Prostate gland (tissue), 2 donors: ENCODE results near the gene PYROXD2. TPM values are rescaled to one million over a fixed set of nuclear protein-coding genes. Genes with fewer than 3 reads are reported as not detected.

Source experiments
- DNase-seq: peaks from one replicate; pipeline ENCODE4 v3.0.0-alpha.2; 2019; ENCODE audit warnings: low spot score
- H3K27ac ChIP-seq, 2 donors: fragments of 200-600 bp; sonication (generic); 2 replicates each; pipeline ENCODE4 v1.5.1; 2017 to 2019
- H3K27me3 ChIP-seq: fragments of 200-600 bp; sonication (generic); replicated peaks from 2 replicates; pipeline ENCODE4 v1.5.1; 2019; ENCODE audit not compliant: insufficient read depth
- H3K36me3 ChIP-seq, 2 donors: fragments of 200-600 bp; sonication (generic); 1 replicate in 1 of 2; 2 replicates in 1 of 2; pipeline versions ENCODE4 v1.5.1 to v1.8.1; 2017 to 2019
- H3K4me1 ChIP-seq: fragments of 200-600 bp; sonication (generic); replicated peaks from 2 replicates; pipeline ENCODE4 v1.5.1; 2019
- H3K4me3 ChIP-seq, 2 donors: fragments of 200-600 bp; sonication (generic); 2 replicates each; pipeline ENCODE4 v1.5.1; 2017 to 2019
- H3K9me3 ChIP-seq: fragments of 200-600 bp; sonication (generic); 2 replicates; pipeline ENCODE4 v1.5.1; 2017
- CTCF ChIP-seq, 4 experiments: fragments of 200-600 bp in 2 of 4; fragments of 450-650 bp in 2 of 4; sonication (generic) in 2 of 4; IDR thresholded peaks; 1 replicate in 3 of 4; 2 replicates in 1 of 4; pipeline ENCODE4 v1.5.1; 2016 to 2019; ENCODE audit warnings: antibody characterized with exemption in 4 of 4, mild to moderate bottlenecking in 2 of 4, moderate library complexity in 2 of 4
- POLR2A ChIP-seq: fragments of 450-650 bp; IDR thresholded peaks from one replicate; pipeline ENCODE4 v1.6.1; 2016; ENCODE audit warnings: antibody characterized with exemption, mild to moderate bottlenecking
- POLR2AphosphoS5 ChIP-seq: sonication (generic); formaldehyde crosslinking; IDR thresholded peaks from one replicate; pipeline ENCODE4 v1.6.1; 2017; ENCODE audit warnings: antibody characterized with exemption
- WGBS: methylation state at CpG from one replicate; pipeline ENCODE4 v1.1.5; 2018; 5-methylcytosine and 5-hydroxymethylcytosine counted together
- intact Hi-C: fragments of 100-400 bp; cut with DNase I; formaldehyde crosslinking; loops from one replicate; pipeline ENCODE4 v1.14.2; 2022
- total RNA-seq, 2 donors: library from RNA; depleted of rRNA; stranded (reverse); fragments of >200 nt; gene quantifications; one replicate each; pipeline ENCODE4 v1.1.0, GENCODE V29; 2016

The PYROXD2 gene
- total RNA-seq, 2 donors from 2014 or later, result 15.0 to 21.6 TPM

GRCh38 chr10:98374217-98374985 lies 40.6 kb downstream of the PYROXD2 start:
- intact Hi-C loops, result no loop called here
- Histone ChIP-seq H3K27me3 (no peaks in the 10 kb centered on the region), H3K27ac (no peak overlapping the region), H3K4me3 (no peak overlapping the region), H3K9me3 (no peaks in the 10 kb centered on the region), H3K36me3 (no peaks in the 10 kb centered on the region), H3K4me1 (no peaks in the 10 kb centered on the region)
- TF ChIP-seq CTCF (IDR thresholded peaks at IDR 0.05) (no peak), POLR2A (no peak), POLR2AphosphoS5 (no peak)
- no peak for DNase-seq
- WGBS, result 43% methylated on average over 8 of the region's 8 CpGs

DNA sequence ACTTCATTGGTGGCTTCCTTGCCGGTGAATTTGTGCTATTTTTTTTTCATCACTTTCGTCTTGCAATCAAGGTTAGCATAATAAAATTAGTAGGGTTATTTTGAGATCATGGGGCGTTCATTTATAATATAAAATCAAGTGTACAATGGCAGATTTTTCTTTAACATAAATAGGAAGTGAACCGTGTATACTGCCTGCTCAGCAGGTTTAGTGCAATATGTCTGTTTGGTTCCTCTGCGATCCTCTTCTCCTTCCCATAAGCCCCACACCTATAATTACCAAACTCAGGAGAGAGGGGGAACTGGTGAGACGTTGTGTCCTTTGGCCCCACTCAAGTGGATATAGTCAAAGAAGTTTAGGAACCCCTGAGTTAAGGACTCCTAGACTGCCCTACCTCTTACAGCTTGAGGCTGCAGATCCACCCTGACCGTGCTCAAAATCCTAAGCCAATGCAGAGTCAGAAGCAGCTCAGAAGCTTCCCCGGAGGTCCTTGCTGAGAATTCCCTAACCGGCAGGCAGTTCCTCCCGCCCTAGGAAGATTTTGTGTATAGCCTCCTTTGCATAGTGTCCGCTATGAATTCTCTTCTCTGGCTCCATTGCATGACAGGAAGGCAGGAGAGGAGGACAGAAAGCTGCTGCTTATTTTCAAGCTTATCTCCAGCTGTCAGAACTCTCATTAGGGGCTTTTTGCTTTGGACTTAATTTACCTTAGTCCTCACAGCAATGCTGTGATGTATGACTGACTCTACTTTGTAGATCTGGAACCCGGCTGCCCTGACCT lies 41.5 kb downstream of the PYROXD2 start:
- Histone ChIP-seq H3K27ac (no peak overlapping the region), H3K9me3 (no peaks in the 10 kb centered on the region), H3K4me1 (no peaks in the 10 kb centered on the region), H3K4me3 (no peak overlapping the region), H3K36me3 (no peaks in the 10 kb centered on the region), H3K27me3 (no peaks in the 10 kb centered on the region)
- no peak for DNase-seq
- TF ChIP-seq POLR2AphosphoS5 (no peak), POLR2A (no peak), CTCF (IDR thresholded peaks at IDR 0.05) (no peak)
- intact Hi-C loops, result no loop called here
- WGBS, result 77% methylated on average over 12 of the region's 12 CpGs

DNA sequence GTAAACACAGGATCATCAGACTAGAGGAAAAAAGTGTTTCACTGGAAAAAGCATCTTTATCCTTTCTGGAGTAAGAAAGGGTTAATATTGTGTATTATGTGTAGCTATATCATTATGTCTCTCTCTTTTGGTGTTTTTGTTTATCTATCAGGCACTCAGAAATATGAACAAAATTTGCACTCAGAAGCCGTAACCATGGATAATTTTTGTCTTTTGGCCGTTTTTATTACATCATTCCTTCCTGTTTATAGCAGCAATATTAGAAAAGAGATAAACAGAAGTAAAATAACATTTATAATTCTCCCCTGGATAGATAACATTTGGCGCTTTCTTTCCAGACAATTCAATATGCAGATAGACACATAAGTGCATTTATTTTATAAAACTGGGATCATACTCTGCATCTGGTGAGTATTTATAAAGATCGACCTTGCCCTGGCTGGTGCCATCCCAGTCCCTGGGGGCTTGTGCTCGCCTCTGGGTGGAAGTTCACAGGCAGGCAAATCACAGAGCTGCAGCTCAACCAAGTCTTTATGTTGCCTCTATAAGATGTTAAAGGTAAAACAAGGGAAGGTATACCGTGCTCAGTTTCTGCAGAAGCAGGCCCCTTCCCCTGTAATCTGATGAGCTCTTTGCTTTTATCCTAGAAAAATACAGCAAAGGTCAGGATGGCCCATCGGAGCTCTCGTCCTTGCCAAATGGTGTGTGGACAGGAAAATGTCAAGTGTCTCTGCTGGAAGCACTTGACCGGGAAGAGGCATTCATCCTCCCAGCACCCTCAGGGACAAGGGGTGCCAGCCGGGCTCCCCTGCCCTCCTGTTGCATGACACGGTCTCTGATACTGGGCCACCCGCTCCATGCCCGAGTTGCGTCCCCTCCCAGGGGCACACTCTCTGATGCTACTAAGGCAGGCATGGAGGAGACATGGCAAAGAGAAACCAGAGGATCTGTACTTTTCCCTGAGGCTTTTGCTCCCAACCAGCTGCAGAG lies 43.9 kb downstream of the PYROXD2 start:
- Histone ChIP-seq H3K9me3 (no peaks in the 10 kb centered on the region), H3K4me1 (no peaks in the 10 kb centered on the region), H3K27me3 (no peaks in the 10 kb centered on the region), H3K4me3 (no peak overlapping the region), H3K36me3 (no peaks in the 10 kb centered on the region), H3K27ac (no peak overlapping the region)
- 71% methylated on average over 14 of the region's 14 CpGs for WGBS
- no peak for DNase-seq
- intact Hi-C loops, result no loop called here
- TF ChIP-seq CTCF (IDR thresholded peaks at IDR 0.05), result no peak
- TF ChIP-seq POLR2A, result no peak
- no peak for TF ChIP-seq POLR2AphosphoS5

GRCh38 chr10:98369801-98370200 lies 45.2 kb downstream of the PYROXD2 start:
- no peaks in the 10 kb centered on the region for H3K36me3 ChIP-seq
- H3K9me3 ChIP-seq, result no peaks in the 10 kb centered on the region
- no peak overlapping the region for H3K4me3 ChIP-seq
- no peaks in the 10 kb centered on the region for H3K27me3 ChIP-seq
- DNase-seq, result no peak
- H3K4me1 ChIP-seq, result no peaks in the 10 kb centered on the region
- H3K27ac ChIP-seq, result no peak overlapping the region
- whole genome bisulfite sequencing, result 64% methylated on average over 7 of the region's 7 CpGs
- intact Hi-C loops, result no loop called here
- no peak for TF ChIP-seq POLR2A

DNA sequence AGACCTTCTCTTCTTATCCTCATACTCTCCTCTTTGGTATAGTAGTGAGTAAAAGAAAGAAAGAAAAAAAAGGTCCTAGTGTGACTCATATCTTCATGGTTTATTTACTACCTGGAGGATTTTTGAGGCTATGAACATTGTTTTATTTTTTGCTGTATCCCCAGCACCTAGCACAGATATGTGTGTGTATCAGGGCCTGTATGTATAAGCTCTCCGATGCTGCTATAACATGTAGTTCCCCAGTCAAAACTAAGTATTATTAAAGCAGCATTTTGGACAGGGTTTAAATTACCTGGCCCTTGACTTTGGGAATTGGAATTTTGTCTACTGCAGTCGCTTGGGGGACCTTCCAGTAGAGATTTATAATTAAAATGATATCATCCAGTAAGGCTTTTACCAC lies 46.3 kb downstream of the PYROXD2 start:
- DNase-seq, result no peak
- Histone ChIP-seq H3K36me3 (no peaks in the 10 kb centered on the region), H3K27ac (no peak overlapping the region), H3K9me3 (no peaks in the 10 kb centered on the region), H3K4me1 (no peaks in the 10 kb centered on the region), H3K4me3 (no peak overlapping the region), H3K27me3 (no peaks in the 10 kb centered on the region)
- intact Hi-C loops, result no loop called here
- TF ChIP-seq POLR2AphosphoS5 (no peak), CTCF (IDR thresholded peaks at IDR 0.05) (no peak), POLR2A (no peak)
- WGBS, result 95% methylated on average over 2 of the region's 2 CpGs
